HG02938 (cell line): ENCODE measurements around the gene APOB.

Experiments
- ATAC-seq: cut with Tn5 transposase; IDR thresholded peaks from one replicate; pipeline ENCODE4 v1.9.1; 2021; ENCODE audit warnings: mild to moderate bottlenecking, moderate library complexity; ENCODE audit not compliant: unreplicated experiment

The APOB gene

GRCh38 chr2:21043744-21044532 lies at the start of gene APOB:
TSS of gene APOB (minus strand) at chr2:21044073. CDS start at chr2:21043945, 128 bp downstream.
- no peak for ATAC-seq

GRCh38 chr2:21092308-21092869 lies 48.5 kb upstream of the APOB start:
- no peak for ATAC-seq

- no peak for ATAC-seq
Observed at GRCh38 chr2:21084401-21084800, 40.5 kb upstream of the APOB start.

GRCh38 chr2:21083482-21083881 lies 39.6 kb upstream of the APOB start:
- no peak for ATAC-seq

- no peak for ATAC-seq
Observed at GRCh38 chr2:21078296-21078695, 34.4 kb upstream of the APOB start.

- ATAC-seq: no peak
Observed at GRCh38 chr2:21072477-21073242, 28.8 kb upstream of the APOB start.

GRCh38 chr2:21070341-21071257 lies 26.7 kb upstream of the APOB start:
- no peak for ATAC-seq

GRCh38 chr2:21069746-21070340 lies 26.0 kb upstream of the APOB start:
- no peak for ATAC-seq

GRCh38 chr2:21067859-21068537 lies 24.1 kb upstream of the APOB start:
- ATAC-seq: no peak

- ATAC-seq: no peak
Observed at GRCh38 chr2:21067125-21067524, 23.3 kb upstream of the APOB start.

- ATAC-seq: no peak
Observed at GRCh38 chr2:21059885-21060610, 16.2 kb upstream of the APOB start.

- ATAC-seq: no peak
Observed at GRCh38 chr2:21057097-21057496, 13.2 kb upstream of the APOB start.

GRCh38 chr2:21055879-21056790 lies 12.3 kb upstream of the APOB start:
- no peak for ATAC-seq

GRCh38 chr2:21055451-21055850 lies 11.6 kb upstream of the APOB start:
- ATAC-seq: no peak

- no peak for ATAC-seq
Observed at GRCh38 chr2:21054011-21054410, 10.1 kb upstream of the APOB start.

- no peak for ATAC-seq
Observed at GRCh38 chr2:21052044-21052443, 8.2 kb upstream of the APOB start.

- no peak for ATAC-seq
Observed at GRCh38 chr2:21050164-21050563, 6.3 kb upstream of the APOB start.
